ENCODE measurements around the gene SYNJ2.

Gene SYNJ2

DNA sequence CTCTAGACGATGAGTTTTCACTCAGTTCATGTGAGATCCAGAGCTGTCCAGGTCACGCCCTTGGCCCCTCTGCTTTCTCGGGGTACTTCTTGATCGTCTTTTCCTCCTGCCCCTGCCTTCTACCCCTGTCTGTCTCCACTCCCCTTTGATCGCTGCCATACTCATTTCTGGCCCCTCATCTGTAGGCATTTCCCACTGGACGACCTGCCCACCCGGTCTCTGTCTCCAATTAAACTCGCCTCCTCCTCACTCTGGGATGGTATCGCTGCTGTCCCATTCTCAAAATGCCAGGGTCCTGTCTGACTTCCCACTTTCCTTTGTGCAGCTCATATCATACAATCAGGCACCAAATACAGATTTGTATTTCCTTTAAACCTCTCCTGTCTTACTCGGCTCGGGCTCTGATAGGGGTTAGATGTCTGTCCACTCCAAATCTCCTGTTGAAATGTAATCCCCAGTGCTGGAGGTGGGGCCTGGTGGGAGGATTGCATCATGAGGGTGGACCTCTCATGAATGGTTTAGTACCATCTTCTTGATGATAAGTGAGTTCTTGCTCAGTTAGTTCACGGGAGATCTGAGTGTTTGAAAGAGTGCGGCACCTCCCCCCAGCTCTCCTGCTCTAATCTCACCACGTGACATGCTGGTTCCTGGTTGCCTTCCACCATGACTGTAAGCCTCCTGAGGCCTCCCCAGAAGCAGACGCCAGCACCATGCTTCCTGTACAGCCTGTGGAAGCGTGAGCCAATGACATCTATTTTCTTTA, 3.5 kb upstream of the SYNJ2 start:
- DNase-seq (ENCODE audit: low read depth in 3 of 3, low spot score in 1 of 3), result no peak

DNA sequence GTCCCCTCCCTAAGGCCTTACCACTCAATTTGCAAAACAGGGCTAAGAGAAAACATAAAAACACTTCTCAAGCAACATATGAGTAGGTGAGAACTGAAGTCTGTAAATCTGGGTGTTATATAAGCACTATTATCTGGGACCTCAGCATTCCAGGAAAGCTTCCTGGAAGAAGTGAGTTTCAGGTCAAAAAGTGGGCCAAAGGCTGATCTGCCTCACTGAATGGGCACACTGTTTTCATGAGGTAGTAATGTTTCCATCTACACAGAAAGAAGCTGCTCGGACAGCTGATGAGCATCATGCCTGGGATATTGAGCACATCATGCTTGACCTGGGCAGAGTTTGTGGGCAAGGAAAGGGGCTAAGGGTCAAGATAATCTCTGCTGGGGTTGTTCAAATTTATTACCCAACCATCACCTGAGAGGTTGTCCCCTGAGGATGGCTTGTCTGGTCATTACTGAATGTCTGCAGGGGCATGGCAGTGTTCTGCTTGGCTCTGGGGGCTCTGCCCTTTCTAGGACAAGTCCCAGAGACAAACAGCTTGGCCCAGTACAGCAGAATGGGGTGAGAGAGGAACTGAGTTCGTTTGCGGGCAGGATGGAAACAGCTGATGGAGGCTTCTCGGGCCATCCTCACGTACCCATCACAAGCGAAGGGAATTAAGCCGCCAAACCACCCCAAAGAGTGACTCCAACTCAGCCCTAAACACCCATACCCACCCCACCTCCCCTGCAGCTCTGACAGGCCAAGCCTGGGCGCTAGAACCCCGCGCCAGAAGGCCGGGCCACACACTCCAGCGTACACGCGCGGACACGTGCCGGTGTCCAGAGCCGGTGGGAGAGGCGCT, 1.2 kb upstream of the SYNJ2 start:
- no peak for DNase-seq (ENCODE audit: low read depth in 3 of 3, low spot score in 1 of 3)

- no peak for DNase-seq (ENCODE audit: low read depth in 3 of 3, low spot score in 1 of 3)
These were observed 600 bp upstream of the SYNJ2 start for GRCh38 chr6:157981132-157981394.

DNA sequence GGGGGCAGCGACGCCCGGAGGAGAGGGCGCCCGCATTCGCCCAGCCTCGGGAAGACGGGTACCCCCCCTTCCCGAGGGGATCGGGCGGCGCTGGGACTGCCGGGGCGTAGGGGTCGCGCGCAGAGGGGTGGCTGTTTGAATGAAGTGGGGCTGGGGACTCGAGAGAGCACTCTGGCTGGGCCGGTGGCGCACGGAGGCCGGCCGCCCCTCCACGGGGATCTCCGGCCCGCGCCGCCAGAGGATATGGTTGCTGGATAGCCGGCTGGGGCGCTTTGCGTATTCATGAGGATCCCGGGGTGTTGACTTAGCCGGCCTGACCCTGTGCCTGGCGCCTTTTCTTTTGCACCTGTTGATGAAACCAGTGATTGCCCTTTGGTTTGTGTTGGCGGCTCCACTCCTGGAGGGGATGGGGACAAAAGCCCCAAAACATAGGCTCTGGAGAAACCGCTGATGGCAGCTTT, 469 bp downstream of the SYNJ2 start:
- no peak for DNase-seq (ENCODE audit: low read depth in 3 of 3, low spot score in 1 of 3)

GRCh38 chr6:157982563-157983405, 1.1 kb downstream of the SYNJ2 start:
- no peak for DNase-seq (ENCODE audit: low read depth in 3 of 3, low spot score in 1 of 3)

DNA sequence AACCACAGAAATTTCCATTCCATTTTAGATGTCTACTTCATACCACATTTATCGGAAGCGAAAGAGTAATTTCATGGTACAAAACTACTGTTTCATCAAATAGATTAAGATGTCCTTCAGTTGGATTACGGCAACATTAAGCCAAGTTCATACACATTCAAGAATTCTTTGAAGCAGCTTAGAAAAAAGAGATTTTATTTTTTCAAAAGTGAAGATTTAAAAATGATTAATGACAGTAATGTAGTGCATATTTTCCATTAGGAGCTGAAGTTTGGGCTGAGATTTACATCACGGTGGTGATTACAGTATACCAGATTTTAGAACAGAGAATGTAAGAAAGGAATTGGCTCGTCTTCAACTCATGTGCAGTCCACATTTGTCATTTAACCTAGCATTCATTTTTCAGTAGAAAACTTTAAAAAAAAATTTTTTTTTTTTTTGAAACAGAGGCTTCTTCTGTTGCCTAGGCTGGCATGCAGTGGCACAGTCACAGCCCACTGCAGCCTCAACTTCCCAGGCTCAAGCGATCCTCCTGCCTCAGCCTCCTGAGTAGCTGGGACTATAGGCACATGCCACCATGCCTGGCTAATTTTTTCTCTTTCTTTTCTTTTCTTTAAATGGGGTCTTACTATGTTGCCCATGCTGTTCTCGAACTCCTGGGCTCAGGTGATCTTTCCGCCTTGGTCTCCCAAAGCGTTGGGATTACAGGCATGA, 1.9 kb downstream of the SYNJ2 start:
- DNase-seq (ENCODE audit: low read depth in 3 of 3, low spot score in 1 of 3), result no peak

DNA sequence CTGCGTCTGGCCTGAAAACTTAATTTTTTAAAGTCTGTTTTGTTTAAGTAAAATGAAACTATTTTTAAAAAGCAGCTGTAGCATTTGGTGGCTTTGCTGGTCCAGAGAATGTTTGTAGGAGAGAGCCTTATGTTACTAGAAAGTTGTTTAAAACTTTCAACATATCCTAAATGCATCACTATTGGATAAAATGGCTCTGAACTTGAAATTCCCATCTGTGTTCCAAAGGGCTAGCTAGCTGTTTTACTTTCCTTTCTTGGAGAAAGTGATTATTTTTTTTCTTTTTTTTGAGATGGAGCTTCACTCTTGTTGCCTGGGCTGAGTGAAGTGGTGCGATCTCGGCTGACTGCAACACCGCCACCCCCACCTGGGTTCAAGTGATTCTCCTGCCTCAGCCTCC, 2.5 kb downstream of the SYNJ2 start:
- no peak for DNase-seq (ENCODE audit: low read depth in 3 of 3, low spot score in 1 of 3)

DNA sequence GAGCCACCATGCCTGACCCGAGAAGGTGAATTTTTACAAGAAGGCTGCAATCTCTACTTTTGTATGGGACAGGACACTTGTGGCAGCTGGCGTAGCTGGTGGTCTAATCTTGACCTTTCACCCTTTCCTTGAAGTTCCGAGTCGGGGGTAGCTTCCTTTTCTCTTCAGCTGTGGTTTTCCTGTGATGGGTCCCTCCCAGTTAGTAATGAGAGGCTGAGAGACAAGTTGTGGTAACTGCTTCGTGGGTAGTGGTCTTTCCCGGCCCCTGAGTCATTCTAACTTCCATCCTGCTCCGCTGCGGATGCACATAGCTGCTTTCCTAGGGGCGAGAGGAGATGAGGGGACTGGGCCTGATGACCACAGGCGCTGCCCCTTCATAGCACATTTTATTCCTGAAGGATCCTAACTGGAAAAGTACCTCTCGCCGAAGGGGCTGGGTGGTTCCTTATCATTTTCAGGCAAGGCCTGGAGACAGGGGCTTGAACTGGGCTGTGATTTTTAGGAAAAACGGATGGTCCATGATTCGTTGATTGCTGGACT, 3.1 kb downstream of the SYNJ2 start:
- DNase-seq (ENCODE audit: low read depth in 3 of 3, low spot score in 1 of 3), result no peak

DNA sequence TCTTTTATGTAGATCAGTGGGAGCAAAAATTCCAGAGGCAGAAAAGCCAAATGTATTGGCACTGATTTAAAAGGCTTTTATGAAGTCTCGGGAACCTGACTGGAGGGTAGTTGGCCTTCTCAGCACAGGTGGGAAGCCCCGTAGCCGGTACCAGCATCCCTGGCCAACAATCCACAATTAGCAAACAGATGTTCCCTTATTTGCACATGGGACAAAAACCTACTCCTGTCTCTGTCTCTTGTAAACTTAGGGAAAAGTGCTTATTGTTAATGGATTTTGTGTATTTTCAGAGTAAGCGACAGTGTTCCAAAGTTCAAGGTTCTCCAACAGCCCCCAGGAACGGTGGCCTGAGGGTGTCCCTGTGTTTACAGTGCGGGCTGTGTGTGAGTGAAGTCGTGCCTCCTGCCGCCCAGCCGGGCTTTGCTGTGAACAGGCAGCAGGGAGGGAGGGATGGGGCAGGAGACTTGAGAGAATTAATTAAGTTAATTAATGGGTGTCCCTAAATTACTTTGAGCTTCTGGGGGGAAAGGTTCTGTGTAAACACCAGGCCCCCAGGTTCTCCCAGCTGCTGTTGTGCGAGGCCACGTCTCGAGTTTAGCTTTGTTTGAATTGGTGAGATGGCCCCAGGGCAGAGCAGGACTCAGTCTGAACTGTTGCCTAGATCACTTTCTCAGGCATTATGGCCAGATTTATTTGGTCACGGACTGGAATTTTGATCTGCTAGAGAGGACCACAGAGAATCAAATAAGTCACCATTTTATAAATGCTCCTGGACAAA, 3.9 kb downstream of the SYNJ2 start:
- no peak for DNase-seq (ENCODE audit: low read depth in 3 of 3, low spot score in 1 of 3)

- DNase-seq (ENCODE audit: low read depth in 3 of 3, low spot score in 1 of 3), result no peak
These were observed 6.4 kb downstream of the SYNJ2 start for GRCh38 chr6:157987788-157988699.

DNA sequence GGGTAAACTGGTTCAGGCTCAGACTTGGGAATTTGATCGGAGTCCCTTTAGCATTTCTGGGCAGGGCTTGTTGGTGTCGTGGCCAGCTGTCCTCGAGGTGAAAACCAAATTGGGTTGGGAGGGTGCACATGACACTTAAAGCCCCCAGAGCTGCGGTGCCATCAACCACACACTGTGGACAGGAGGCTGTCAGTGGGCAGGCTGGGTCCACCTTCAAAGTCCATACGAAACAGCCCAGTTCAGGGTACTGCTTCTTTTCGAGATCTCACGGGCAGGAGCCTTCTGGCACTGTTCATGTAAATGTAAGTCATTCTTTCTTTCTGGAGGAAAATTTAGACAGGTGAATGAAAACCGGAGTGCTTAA, 7.0 kb downstream of the SYNJ2 start:
- DNase-seq (ENCODE audit: low read depth in 3 of 3, low spot score in 1 of 3), result no peak

DNA sequence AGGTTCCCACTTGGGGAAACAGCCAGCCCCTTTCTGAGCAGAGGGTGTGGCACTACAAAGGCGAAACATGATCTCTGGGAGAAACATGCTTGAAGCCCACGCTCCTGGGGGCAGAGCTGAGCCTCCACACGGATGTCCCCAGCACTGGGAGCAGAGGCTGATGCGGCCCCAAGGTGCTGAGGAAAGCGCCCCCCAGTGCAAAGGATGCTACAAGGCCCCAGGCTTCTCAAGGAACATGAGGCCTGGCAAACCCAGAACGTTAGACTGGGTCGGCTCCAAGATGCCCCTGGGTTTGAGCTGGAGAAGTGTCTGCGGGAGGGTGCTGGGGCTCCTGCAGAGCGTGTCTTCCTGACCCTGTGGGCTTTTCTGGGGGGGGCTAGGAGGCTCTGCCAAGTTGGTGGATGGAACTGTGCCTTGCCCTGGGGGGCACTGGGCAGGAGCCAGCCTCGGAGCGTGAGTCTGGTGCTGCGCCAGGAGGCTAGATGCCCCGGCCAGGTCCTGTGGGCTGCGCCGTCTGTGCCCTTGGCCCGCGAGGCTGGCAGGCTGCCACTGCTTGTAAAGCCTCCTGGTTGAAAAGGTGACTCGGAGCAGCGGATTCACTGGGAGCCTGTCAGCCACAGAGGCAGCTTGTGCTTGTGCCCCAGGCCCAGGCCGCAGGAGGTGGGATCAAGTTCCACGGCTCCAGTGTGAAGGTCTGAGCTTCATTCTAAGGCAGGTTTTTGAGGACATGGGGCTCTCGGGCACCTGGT, 8.1 kb downstream of the SYNJ2 start:
- DNase-seq (ENCODE audit: low read depth in 3 of 3, low spot score in 1 of 3), result no peak

- DNase-seq (ENCODE audit: low read depth in 3 of 3, low spot score in 1 of 3), result no peak
These were observed 8.8 kb downstream of the SYNJ2 start for GRCh38 chr6:157990321-157991066.

DNA sequence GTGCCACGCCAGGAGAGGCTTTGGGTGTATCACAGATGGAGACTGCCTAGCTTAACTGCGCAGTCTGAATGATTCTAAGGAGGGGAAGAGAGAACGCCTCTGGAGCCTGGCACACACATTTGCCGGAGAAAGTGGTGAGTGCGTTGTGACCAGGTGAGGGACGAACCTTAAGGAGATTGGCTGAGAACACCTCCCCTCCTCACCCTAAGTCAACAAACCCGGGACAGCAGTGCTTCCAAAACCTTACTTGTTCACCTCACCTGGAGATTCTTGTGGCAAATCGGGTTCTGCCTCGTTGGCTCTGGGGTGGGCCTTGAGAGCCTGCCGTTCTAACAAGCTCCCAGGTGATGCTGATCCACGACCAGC, 9.4 kb downstream of the SYNJ2 start:
- DNase-seq (ENCODE audit: low read depth in 3 of 3, low spot score in 1 of 3), result no peak

GRCh38 chr6:157993076-157993475, 11.4 kb downstream of the SYNJ2 start:
- no peak for DNase-seq (ENCODE audit: low read depth in 3 of 3, low spot score in 1 of 3)

- DNase-seq (ENCODE audit: low read depth in 3 of 3, low spot score in 1 of 3), result no peak
These were observed 12.6 kb downstream of the SYNJ2 start for GRCh38 chr6:157994125-157994795.

DNA sequence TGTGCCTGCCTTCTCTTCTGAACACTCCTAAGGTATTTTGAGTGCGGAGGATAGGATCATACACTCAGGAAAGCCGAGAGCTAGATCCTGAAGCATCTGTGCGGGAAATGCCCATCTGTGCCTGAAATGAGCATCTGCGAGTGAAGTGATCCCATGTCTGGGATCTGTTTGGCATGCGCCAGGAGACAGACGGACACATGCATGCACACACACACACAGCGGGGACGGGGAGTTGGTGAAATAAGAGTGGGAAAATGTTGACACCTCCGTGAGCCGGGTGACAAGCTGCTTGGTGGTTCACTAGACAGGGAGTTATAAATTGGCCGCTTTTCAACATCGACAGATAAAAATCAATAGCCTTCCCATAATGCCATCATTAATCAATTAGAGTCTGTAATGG, 13.8 kb downstream of the SYNJ2 start:
- DNase-seq (ENCODE audit: low read depth in 3 of 3, low spot score in 1 of 3), result no peak
